NCI-H1092 treated with DMSO at 0.1 percent for 48 hours (cell line): ENCODE data around the gene RRAGC.
A peak's percentile ranks its signal among the peaks of the same experiment; 100 is the strongest.
"Not testable (repeated sequence)": the region's sequence is repeated elsewhere in the genome, so short reads cannot be mapped to it uniquely, and the experiment has no call there.

ENCODE experiments used
- DNase-seq: peaks from one replicate; lab custom pipeline; 2025; lab: John Stamatoyannopoulos, UW

The RRAGC gene

GRCh38 chr1:38815903-38816627 lies 43.5 kb downstream of the RRAGC start:
- DNase-seq, result no peak

GRCh38 chr1:38814984-38815464 lies 44.5 kb downstream of the RRAGC start:
- no peak for DNase-seq

GRCh38 chr1:38814444-38814983 lies 45.1 kb downstream of the RRAGC start:
- DNase-seq, result no peak

GRCh38 chr1:38812981-38813380 lies 46.6 kb downstream of the RRAGC start:
- no peak for DNase-seq

- not testable (repeated sequence) for DNase-seq
Measured at GRCh38 chr1:38811466-38811865, 48.1 kb downstream of the RRAGC start.

GRCh38 chr1:38806090-38806489 lies 53.5 kb downstream of the RRAGC start:
- no peak for DNase-seq

- no peak for DNase-seq
Measured at GRCh38 chr1:38805036-38805435, 54.5 kb downstream of the RRAGC start.

GRCh38 chr1:38804062-38804886 lies 55.3 kb downstream of the RRAGC start:
- DNase-seq, result peak; percentile 12

- no peak for DNase-seq
Measured at GRCh38 chr1:38803647-38804046, 55.9 kb downstream of the RRAGC start.

- no peak for DNase-seq
Measured at GRCh38 chr1:38800720-38801671, 58.6 kb downstream of the RRAGC start.

- DNase-seq, result no peak
Measured at GRCh38 chr1:38793299-38793698, 66.3 kb downstream of the RRAGC start.

GRCh38 chr1:38791892-38792291 lies 67.7 kb downstream of the RRAGC start:
- DNase-seq, result no peak

- DNase-seq, result no peak
Measured at GRCh38 chr1:38791164-38791515, 68.4 kb downstream of the RRAGC start.

GRCh38 chr1:38790422-38791163 lies 69.0 kb downstream of the RRAGC start:
- no peak for DNase-seq

- no peak for DNase-seq
Measured at GRCh38 chr1:38789498-38790169, 69.9 kb downstream of the RRAGC start.

- DNase-seq, result no peak
Measured at GRCh38 chr1:38788341-38789336, 70.9 kb downstream of the RRAGC start.
